AG20443 (cell line): ENCODE results near the gene KBTBD4.
"Not testable (repeated sequence)": the region's sequence is repeated elsewhere in the genome, so short reads cannot be mapped to it uniquely, and the experiment has no call there.

ENCODE experiments used
- DNase-seq: peaks from one replicate; pipeline ENCODE4 v3.0.0; 2012; ENCODE audit warnings: low spot score, mixed read lengths

KBTBD4 gene

DNA sequence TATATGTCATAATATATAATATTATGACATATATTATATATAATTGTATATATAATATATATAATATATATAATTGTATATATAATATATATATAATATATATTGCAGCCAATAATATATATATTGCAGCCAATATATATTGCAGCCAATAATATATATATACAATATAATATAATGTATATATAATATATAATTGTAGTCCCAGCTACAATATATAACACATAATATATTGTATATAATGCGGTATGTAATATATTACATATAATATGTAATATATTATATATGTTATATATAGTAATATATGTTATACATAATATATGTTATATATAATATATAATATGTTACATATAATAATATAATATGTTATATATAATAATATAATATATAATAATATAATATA, 20.1 kb downstream of the KBTBD4 start:
- DNase-seq: no peak

DNA sequence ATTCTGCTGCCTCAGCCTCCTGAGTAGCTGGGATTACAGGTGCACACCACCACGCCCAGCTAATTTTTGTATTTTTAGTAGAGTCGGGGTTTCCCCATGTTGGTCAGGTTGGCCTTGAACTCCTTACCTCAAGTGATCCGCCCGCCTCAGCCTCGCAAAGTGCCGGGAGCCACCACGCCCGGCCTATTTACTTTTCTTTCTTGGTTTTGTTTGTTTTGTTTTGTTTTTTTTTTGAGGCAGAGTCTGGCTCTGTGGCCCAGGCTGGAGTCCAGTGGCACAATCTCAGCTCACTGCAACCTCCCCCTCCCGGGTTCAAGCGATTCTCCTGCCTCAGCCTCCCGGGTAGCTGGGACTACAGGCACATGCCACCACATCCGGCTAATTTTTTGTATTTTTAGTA, 21.8 kb downstream of the KBTBD4 start:
- not testable (repeated sequence) for DNase-seq

DNA sequence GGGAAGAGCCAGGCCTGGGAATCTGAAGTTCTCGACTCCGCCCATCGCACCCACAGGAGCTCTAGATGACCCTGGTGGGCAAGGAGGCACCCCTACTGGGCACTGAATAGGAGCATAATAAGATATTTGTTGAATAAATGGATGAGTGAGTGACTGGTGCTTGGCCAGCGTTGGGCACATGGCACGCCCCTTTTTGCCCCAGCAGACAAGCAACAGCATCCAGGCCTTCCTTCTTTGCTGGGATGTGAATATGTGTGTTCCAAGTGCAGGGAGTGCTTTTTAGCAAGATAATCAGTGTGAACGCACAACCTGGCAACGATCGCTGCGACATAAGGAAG, 25.4 kb downstream of the KBTBD4 start:
- DNase-seq: no peak

DNA sequence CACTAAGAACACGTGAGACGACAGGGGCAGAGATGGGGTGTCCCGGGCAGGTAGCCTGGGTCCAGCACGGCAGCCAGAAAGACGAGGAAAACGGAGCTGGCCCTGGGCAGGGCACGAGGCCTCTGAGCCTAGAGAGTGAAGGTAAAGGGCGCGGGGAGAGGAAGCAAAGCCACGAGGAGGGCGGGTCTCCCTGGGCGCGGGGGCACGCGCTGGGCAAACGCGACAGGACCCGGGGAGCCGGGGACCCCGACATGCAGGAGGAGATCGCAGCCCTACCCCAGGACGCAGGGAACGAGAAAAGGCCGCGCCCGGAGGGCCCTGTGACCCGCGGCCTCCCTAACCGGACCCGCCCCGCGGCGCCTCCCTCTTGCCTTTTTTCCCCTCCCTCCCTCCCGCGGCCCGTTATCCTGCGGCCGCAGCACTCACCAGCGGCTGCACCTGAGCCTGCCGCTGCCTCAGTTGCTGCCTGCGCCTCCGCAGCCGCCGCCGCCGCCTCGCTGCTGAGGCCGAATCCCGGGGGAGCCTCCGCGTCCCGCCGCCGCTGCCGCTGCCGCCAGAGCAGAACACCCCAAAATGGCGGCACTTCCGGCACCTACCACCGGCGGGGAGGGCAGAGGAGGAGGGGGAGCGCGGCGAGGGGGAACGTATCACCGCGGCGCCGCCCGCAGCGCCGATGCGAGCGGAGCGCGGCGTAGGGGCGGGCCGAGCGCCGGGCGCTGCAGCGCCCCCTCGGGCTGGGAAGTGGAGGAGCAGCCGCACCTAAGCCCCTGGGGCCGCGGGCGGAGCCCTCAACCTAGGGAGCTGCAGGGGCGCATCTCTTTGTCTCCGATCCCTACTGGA, 26.0 kb downstream of the KBTBD4 start, which contains the start of gene CELF1:
Gene CELF1 (minus strand): TSS at position 567 of the 840 bp plus-strand sequence. CDS start 53,609 bp downstream, outside the sequence.
- peak; percentile 96 for DNase-seq

DNA sequence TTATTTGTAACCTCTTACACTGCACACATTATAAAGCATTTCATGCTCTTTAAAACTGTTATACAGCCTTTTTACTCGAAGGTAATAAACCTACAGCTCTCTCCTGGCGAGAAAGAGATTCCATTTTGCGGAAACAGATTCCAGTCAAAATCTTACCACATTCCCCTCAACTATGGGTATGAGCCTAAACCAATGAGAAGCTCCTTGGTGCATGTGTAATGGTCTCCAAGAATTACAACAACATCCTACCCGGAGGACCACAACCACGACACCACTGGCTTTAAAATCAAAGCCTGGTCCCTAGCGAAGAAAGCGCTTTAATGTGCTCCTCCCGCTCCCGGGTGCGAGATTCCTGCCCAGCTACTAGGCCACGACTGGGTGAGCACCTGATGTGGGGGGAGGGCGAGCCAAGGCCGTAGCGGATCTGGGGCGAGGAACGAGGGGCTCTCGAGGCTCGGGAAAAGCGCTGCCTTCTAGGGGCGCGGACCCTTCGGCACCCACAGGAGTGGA, 26.7 kb downstream of the KBTBD4 start:
- peak; percentile 42 for DNase-seq

DNA sequence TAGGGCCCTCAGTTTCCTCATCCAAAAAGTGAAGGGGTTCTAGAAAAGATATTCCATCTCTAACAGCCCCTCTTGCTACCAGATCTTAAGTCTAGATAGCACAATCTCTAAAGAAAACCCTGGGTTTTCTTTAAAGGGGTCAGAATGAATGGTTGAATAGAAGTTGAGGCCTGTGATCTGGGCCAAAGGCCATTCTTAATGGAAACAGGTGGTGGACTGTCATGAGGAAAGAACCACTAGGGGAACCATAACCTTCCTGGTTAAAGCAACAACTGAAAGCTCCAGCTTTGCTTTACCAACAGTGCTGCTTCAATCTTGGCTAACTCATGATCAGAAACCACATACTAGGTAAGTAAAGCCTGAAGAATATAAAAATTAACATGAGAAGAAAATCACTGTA, 27.7 kb downstream of the KBTBD4 start:
- DNase-seq: no peak

DNA sequence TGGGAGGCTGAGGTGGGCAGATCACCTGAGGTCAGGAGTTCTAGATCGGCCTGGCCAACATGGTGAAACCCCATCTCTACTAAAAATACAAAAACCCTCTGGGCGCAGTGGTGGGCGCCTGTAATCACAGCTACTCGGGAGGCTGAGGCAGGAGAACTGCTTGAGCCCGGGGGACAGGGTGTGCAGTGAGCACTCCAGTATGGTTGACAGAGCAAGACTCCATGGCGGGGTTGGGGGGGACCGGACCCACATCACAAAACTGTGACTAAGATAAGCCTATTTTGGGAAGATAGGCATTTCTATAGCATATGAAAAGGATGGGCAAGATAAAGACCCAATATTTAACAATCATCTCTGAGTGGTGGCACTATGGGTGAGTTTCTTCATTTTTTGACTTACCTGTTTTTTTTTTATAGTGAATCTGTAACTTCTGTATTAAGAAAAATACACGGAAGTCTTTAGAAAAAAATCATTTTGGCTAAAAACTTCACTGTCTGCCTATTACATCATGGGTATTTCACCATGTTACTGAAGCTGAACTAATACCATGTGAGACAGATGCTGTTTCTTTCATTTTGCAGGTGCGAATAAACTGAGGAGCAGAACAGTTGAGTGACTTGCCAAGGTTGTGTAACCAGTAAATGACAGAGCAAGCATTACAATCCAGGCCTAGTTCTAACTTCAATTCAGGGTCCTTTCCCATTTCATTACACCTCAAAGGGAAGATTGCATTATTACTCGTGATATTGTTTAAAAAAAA, 28.3 kb downstream of the KBTBD4 start:
- DNase-seq: no peak

DNA sequence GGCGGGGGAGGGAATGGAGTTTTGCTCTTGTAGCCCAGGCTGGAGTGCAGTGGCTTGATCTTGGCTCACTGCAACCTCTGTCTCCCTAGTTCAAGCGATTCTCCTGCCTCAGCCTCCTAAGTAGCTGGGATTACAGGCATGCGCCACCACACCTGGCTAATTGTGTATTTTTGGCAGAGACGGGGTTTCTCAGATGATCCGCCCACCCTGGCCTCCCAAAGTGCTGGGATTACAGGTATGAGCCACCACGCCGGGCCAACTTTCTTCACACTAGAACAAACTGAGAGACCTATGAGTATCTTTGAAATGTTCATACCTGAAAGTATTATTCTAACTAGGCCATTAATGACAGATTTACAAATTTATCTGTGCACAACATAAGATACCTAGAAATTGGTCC, 32.5 kb downstream of the KBTBD4 start:
- DNase-seq: not testable (repeated sequence)

DNA sequence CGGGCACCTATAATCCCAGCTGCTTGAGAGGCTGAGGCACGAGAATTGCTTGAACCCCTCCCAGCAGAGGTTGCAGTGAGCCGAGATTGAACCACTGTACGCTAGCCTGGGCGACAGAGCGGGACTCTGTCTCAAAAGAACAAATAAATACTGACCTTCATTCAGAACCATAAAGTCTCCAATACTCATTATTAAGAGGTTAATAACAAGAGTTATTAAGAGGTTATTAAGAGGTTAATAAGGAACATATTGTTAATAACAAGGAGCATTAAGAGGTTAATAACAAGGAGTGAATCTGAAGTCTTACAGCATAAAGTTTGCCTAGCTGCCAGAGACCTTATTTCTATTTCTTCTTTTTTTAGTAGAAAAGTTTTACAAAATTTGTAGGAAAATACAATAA, 33.5 kb downstream of the KBTBD4 start:
- DNase-seq: no peak

DNA sequence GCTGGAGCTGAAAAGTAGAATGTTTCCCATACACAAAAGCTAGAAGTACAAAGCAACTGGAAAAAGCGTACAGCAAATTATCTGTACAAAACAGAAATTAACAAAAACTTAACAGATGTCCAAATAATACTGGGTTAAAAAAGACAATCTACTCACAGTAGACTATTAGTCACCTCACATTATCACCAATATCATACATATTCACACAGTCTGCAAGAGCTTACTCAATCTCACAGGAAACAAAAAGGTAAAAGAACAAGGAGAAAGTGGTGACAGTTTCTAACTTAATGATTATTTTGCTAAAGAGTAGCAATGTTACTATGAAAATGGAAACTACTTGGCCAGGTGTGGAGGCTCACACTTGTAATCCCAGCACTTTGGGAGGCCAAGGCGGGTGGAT, 37.7 kb downstream of the KBTBD4 start:
- DNase-seq: no peak

DNA sequence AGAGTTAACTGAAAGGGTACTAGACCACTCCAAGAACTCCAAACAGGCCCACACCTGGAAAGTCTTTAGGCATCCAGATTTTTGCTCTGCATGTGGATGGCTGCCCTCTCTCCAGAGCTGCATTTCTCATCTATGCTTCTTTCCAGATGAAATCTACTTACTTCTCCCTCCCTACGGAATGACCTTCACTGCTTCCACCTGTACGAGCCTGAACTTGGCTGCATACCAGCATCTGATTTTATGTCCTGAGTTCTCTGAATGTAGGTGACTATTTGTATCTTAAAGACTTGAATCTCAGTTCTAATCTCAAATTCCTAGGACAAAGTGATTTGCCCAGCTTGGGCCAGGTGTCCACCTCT, 39.1 kb downstream of the KBTBD4 start:
- DNase-seq: no peak

DNA sequence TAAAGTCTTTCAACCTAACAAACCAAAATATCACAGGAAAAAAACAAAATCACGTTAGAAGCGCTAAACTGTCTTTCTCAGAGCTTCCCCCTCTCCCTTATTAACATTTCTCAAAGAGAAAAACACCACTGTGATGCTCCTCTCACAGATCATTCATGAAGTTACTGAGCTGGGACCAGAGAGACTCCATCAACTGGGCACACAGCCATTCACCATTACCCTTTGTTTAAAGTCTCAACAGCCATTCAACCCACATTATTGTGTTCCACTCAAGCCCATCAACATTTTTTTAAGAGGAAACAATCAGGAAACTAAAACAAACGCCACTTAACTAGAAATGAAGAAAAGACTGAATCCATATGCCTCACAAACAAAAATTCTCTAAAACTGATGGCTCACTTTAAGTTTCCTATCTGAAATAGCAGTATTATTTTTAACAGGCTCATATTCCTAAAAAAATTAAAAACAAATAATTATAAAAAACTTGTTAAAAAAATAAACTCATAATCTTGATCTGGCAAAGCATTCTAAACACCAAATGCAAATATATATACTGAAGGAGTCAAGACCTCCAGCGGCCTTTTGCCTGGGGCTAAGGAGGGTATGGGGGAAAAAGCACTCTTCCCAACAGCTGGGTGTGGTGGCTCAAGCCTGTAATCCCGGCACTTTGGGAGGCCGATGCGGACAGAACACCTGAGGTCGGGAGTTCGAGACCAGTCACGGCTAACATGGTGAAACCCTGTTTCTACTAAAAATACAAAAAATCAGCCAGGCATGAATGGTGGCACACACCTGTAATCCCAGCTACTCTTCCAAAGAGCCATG, 39.8 kb downstream of the KBTBD4 start:
- no peak for DNase-seq

DNA sequence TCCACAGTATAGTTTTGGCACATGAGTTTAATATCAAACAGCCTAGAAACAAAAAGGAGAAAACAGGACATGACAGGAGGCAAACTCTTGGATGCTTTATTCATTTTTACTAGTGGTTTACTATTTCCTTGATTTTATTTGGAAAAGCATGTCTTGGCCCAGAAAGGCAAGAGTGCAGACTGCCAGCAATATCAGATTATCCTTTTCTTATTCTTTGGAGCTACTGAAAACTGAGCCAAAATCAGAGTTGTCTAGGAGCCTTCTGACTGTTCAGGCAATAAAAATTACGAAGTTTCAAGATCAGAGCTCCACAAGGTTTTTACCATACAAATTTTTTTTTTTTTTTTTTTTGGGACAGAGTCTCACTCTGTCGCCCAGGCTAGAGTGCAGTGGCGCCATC, 41.9 kb downstream of the KBTBD4 start:
- no peak for DNase-seq

DNA sequence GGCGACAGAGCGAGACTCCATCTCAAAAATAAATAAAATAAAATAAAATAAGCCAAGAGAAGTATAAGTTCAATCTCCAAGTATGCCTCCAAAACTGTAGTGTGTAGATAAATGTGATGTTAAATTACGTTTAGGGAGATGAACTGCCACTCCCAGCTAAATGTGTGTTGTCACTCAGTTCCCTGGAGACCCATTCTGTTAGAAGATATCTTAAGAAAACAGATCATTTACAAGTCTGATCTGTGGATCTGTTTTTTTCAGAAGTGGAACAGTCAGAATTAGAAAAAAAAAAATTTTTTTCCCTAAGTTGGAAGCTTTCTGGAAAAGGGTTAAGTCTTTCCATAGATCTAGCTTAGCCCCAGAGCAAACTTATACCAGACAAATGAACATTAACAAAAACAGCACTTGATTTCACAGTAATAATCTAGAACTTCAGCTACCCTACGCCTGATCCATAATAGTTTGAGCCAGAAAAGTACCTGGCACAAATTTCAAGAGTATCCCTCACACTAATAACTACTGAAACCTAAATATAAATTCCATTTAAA, 44.0 kb downstream of the KBTBD4 start:
- DNase-seq: no peak

DNA sequence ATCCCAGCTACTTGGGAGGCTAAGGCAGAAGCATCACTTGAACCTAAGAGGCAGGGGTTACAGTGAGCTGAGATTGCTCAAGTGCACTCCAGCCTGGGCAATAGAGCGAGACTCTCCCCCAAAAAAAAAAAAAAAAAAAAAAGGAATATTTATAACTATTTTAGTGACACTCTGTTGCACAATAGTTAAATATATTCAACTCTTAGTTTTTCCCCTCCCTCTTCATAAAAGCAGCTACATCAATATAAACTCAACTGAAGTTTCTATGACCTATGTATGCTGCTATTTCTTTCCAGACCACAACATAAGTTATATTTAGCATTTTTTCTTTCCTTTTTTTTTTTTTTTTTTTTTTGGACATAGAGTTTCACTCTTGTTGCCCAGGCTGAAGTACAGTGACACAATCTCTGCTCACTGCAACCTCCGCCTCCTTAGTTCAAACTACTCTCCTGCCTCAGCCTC, 45.0 kb downstream of the KBTBD4 start:
- DNase-seq: peak; percentile 29

DNA sequence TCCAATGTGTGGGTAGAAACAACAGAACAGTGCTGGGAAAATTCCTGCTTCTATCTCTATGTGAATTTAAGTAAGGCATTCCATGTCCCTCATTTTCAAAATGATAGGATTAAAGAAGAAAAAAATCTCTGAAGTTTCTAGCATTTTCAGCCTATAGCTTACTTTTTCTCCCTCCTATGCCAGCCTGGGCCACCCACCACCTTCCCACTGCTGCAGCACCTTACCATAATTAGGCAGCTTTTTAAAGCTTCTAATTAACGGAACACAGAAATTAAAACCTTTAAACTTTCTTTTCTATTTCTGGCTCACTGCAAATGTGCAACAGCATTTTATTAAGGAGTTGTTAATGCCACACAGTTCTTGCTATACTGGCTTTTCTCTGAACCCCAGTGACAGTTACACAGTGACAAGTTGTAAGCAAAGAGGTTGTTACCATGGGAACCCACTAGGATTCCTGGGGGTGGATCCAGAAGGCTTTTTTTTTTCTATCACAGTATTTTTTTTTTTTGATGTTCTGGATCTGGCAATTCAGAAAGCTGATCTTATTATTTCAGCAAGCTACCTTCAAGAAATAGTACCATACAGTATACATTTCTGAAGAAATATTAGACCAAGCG, 46.1 kb downstream of the KBTBD4 start:
- no peak for DNase-seq

DNA sequence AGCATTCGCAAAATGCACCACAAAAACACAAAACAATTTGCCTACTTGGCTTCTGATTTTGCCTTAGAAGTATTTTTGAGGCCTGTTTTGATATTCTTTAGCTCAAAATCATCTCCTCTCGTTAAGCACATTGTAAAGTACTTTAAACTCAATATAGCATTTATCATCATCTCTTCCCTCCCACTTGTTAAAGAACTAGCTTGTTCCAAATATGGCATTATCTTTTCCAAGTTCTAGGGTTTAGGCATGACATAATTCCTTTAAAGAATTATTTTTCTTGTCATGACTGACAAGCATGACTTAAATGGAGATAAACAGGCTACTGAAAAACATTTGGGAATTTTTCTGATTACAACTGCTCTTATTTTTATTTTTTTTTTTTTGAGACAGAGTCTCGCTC, 47.1 kb downstream of the KBTBD4 start:
- DNase-seq: no peak

DNA sequence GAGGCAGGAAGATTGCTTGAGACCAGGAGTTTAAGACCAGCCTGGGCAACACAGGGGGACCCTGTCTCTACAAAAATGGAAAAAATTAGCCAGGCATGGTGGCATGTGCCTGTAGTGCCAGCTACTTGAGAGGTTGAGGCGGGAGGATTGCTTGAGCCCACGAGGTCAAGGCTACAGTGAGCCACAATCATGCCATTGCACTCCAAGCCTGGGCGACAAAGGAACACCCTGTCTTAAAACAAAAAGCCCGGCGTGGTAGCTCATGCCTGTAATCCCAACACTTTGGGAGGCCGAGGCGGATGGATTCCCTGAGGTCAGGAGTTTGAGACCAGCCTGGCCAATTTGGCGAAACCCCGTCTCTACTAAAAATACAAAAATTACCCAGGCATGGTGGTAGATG, 48.0 kb downstream of the KBTBD4 start:
- DNase-seq: not testable (repeated sequence)

DNA sequence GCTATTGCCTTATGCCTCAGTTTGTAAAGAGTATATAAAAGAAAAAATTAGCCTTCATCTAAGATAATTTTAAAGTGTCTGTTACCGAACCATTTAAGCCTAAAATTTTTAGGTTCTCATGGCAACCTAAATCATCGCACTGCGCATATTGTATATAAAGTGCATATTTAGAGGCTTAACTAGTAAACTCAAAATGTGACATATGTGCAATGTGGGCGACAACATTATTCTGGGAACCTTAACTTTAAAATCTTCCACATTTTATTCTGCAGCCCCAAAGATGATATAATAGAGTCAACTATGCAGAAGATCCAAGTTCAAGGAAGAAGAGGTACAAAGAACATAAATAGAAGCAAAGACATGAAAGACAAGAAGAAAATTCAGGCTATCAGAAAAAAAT, 48.8 kb downstream of the KBTBD4 start:
- DNase-seq: no peak

DNA sequence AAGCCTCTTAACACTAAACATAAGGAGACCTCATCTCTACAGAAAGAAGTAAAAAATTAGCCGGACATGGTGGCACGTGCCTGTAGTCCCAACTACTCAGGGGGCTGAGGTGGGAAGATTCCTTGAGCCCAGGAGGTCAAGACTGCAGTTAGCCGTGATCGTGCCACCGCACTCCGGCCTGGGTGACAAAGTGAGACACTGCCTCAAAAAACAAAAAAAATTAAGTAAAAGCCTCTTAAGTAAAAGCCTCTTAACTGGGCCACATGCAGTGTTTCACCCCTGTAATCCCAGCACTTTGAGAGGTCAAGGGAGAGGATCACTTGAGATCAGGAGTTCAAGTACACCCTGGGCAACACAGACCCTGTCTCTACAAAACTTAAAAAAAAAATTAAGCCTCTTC, 51.6 kb downstream of the KBTBD4 start:
- DNase-seq: no peak

DNA sequence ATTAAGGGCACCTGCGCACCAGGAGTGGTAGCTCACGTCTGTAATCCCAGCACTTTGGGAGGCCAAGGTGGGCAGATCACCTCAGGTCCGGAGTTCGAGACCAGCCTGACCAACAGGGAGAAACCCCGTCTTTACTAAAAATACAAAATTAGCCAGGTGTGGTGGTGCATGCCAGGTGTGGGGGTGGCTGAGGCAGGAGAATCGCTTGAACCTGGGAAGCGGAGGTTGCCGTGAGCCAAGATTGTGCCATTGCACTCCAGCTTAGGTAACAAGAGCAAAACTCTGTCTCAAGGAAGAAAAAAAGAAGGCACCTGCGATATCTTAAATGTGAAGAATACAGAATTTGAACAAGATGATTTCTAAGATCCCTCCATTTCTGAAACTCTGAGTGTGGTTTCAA, 52.7 kb downstream of the KBTBD4 start:
- not testable (repeated sequence) for DNase-seq
